Astrocyte (in vitro differentiated cells and primary cell): Measurements from ENCODE around the gene CA4. TPM values are rescaled to one million over a fixed set of nuclear protein-coding genes. Genes with fewer than 3 reads are reported as not detected.

Source experiments
- DNase-seq: peaks from one replicate; pipeline ENCODE4 v3.0.0-alpha.2; 2010; ENCODE audit warnings: low read depth
- FAIRE-seq: peaks from 2 replicates; lab custom pipeline; 2011; peaks lifted over from hg19 to GRCh38; lab: Jason Lieb, UNC
- H2AFZ ChIP-seq: 2 replicates; pipeline ENCODE4 v1.6.0; 2012; ENCODE audit warnings: low read depth, low read length, inconsistent platforms
- H3K27ac ChIP-seq: 2 replicates; pipeline ENCODE4 v1.5.1; 2011; ENCODE audit warnings: low read depth, low read length, inconsistent platforms
- H3K27me3 ChIP-seq: 2 replicates; pipeline ENCODE4 v1.6.0; 2011; ENCODE audit warnings: low read length, inconsistent platforms; ENCODE audit not compliant: insufficient read depth
- H3K36me3 ChIP-seq: 2 replicates; pipeline ENCODE4 v1.5.1; 2011; ENCODE audit warnings: low read length, inconsistent platforms; ENCODE audit not compliant: insufficient read depth
- H3K4me1 ChIP-seq: 2 replicates; pipeline ENCODE4 v1.5.1; 2011; ENCODE audit warnings: low read length, inconsistent platforms; ENCODE audit not compliant: insufficient read depth
- H3K4me2 ChIP-seq: 2 replicates; pipeline ENCODE4 v1.6.0; 2012; ENCODE audit warnings: low read length, inconsistent platforms
- H3K4me3 ChIP-seq: 2 replicates; pipeline ENCODE4 v1.5.1; 2011; ENCODE audit warnings: low read depth, mild to moderate bottlenecking, low read length, inconsistent platforms; ENCODE audit not compliant: insufficient read depth
- H3K79me2 ChIP-seq: 2 replicates; pipeline ENCODE4 v1.6.0; 2012; ENCODE audit warnings: mild to moderate bottlenecking, low read length, inconsistent platforms; ENCODE audit not compliant: insufficient read depth
- H3K9ac ChIP-seq: 2 replicates; pipeline ENCODE4 v1.6.0; 2012; ENCODE audit warnings: mild to moderate bottlenecking, low read length, inconsistent platforms
- H3K9me3 ChIP-seq: 2 replicates; pipeline ENCODE4 v1.5.1; 2012; ENCODE audit warnings: low read depth, mild to moderate bottlenecking, low read length, inconsistent platforms; ENCODE audit not compliant: insufficient read depth
- H4K20me1 ChIP-seq: 2 replicates; pipeline ENCODE4 v1.6.0; 2012; ENCODE audit warnings: low read length, inconsistent platforms; ENCODE audit not compliant: insufficient read depth
- H3K27ac Mint-ChIP-seq: one replicate; pipeline ENCODE4 v1.8.0; 2021; ENCODE audit warnings: mild to moderate bottlenecking, mixed read lengths; ENCODE audit not compliant: unreplicated experiment
- H3K27me3 Mint-ChIP-seq: one replicate; pipeline ENCODE4 v1.8.0; 2021; ENCODE audit warnings: low read depth, mixed read lengths; ENCODE audit not compliant: unreplicated experiment
- H3K36me3 Mint-ChIP-seq: one replicate; pipeline ENCODE4 v1.8.0; 2021; ENCODE audit warnings: low read depth, mixed read lengths; ENCODE audit not compliant: unreplicated experiment
- H3K4me1 Mint-ChIP-seq: one replicate; pipeline ENCODE4 v1.8.0; 2021; ENCODE audit warnings: low read depth, mixed read lengths; ENCODE audit not compliant: unreplicated experiment
- H3K4me3 Mint-ChIP-seq: one replicate; pipeline ENCODE4 v1.8.0; 2021; ENCODE audit warnings: mild to moderate bottlenecking, moderate library complexity, mixed read lengths; ENCODE audit not compliant: unreplicated experiment
- H3K9me3 Mint-ChIP-seq: one replicate; pipeline ENCODE4 v1.8.0; 2021; ENCODE audit warnings: mild to moderate bottlenecking, mixed read lengths; ENCODE audit not compliant: unreplicated experiment
- EZH2 ChIP-seq: IDR thresholded peaks from 2 replicates; pipeline ENCODE4 v1.6.1; 2012; ENCODE audit warnings: mild to moderate bottlenecking, low read length, inconsistent platforms; ENCODE audit not compliant: insufficient read depth
- total RNA-seq: library from RNA; stranded (reverse); gene quantifications from 2 replicates; pipeline ENCODE4 v1.2.1, GENCODE V29; 2021
- TF ChIP-seq, protein P1 (sequence below): IDR thresholded peaks from 2 replicates; pipeline ENCODE4 v1.5.1; 2011; ENCODE audit warnings: low read depth, mild to moderate bottlenecking, inconsistent platforms, low read length, moderate library complexity; ENCODE audit not compliant: insufficient read depth

CA4 gene
- total RNA-seq, 1 donor from 2014 or later: not detected

GRCh38 chr17:60151355-60151754, 1.6 kb downstream of the CA4 start:
- no peaks in the 10 kb centered on the region for H3K9me3 ChIP-seq
- H3K9ac ChIP-seq: no peak overlapping the region
- Mint-ChIP-seq H3K36me3 (no peaks in the 10 kb centered on the region), H3K4me3 (no peak overlapping the region), H3K9me3 (no peaks in the 10 kb centered on the region), H3K4me1 (no peaks in the 10 kb centered on the region), H3K27ac (peak overlapping the region; percentile 34), H3K27me3 (peaks cover 76% of the 10 kb centered on the region)
- no peak overlapping the region for H3K4me2 ChIP-seq
- H3K79me2 ChIP-seq: no peaks in the 10 kb centered on the region
- H3K4me1 ChIP-seq: peaks cover 4% of the 10 kb centered on the region
- H2AFZ ChIP-seq: no peak overlapping the region
- DNase-seq (no peak), FAIRE-seq (no peak)
- TF ChIP-seq EZH2: no peak
- TF ChIP-seq, protein P1, sequence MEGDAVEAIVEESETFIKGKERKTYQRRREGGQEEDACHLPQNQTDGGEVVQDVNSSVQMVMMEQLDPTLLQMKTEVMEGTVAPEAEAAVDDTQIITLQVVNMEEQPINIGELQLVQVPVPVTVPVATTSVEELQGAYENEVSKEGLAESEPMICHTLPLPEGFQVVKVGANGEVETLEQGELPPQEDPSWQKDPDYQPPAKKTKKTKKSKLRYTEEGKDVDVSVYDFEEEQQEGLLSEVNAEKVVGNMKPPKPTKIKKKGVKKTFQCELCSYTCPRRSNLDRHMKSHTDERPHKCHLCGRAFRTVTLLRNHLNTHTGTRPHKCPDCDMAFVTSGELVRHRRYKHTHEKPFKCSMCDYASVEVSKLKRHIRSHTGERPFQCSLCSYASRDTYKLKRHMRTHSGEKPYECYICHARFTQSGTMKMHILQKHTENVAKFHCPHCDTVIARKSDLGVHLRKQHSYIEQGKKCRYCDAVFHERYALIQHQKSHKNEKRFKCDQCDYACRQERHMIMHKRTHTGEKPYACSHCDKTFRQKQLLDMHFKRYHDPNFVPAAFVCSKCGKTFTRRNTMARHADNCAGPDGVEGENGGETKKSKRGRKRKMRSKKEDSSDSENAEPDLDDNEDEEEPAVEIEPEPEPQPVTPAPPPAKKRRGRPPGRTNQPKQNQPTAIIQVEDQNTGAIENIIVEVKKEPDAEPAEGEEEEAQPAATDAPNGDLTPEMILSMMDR: no peak
- H3K27me3 ChIP-seq: peaks cover 56% of the 10 kb centered on the region
- no peak overlapping the region for H3K27ac ChIP-seq
- no peaks in the 10 kb centered on the region for H4K20me1 ChIP-seq
- no peak overlapping the region for H3K4me3 ChIP-seq
- H3K36me3 ChIP-seq: no peaks in the 10 kb centered on the region

DNA sequence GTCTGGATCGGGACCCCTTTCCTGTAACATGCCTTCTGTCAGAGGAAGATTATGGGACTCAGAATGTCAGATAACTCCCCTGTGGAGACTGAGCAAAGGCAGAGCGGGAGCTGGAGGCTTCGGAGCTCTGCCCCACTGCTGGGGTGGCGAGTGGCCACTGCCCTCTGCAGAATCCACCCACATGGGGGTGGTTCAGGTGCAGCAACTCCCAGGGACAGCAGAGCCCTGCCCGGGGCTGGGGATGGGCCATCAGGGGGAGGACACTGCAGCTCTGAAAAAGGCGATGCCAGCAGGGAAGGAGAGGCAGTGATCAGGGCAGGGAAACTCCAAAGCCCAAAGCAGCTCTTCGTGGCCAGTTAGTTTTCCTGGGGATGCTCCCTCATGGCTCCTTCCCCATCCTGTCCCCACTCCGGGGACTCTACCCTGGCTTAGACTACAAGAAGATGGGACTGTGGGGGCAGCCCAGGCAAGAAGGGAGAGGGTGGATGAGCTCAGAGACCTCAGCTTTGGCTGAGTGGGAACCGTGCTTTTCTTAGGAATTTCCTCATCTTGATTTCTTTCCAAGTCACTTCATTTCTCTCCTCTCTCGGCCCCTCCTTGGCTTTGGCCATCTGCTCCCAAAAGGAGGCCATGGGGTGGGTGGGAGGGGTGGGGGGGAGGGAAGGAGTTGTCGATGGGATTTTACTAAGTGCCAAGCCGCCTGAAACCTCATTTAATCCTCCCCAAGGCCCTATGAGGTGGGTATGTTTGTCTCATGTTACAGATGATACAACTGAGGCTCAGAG, 4.0 kb downstream of the CA4 start:
- no peak overlapping the region for H3K27ac ChIP-seq
- H4K20me1 ChIP-seq: no peaks in the 10 kb centered on the region
- no peaks in the 10 kb centered on the region for H3K9me3 ChIP-seq
- no peak for TF ChIP-seq EZH2
- TF ChIP-seq, protein P1: no peak
- peaks cover 37% of the 10 kb centered on the region for H3K27me3 ChIP-seq
- no peaks in the 10 kb centered on the region for H3K79me2 ChIP-seq
- peaks cover 4% of the 10 kb centered on the region for H3K4me1 ChIP-seq
- H2AFZ ChIP-seq: no peak overlapping the region
- no peaks in the 10 kb centered on the region for H3K9me3 Mint-ChIP-seq
- no peaks in the 10 kb centered on the region for H3K4me1 Mint-ChIP-seq
- H3K27ac Mint-ChIP-seq: no peak overlapping the region
- peaks cover 63% of the 10 kb centered on the region for H3K27me3 Mint-ChIP-seq
- no peak for FAIRE-seq
- H3K36me3 Mint-ChIP-seq: no peaks in the 10 kb centered on the region
- no peaks in the 10 kb centered on the region for H3K36me3 ChIP-seq
- H3K4me3 Mint-ChIP-seq: no peak overlapping the region
- H3K4me3 ChIP-seq: no peak overlapping the region
- no peak for DNase-seq
- no peak overlapping the region for H3K9ac ChIP-seq
- no peak overlapping the region for H3K4me2 ChIP-seq
